Heart left ventricle (tissue), 16 donors: ENCODE data around the gene SBK3. TPM values are rescaled to one million over a fixed set of nuclear protein-coding genes. Genes with fewer than 3 reads are reported as not detected.

Experiments used
- ATAC-seq, 4 donors: fragments of 200-7000 bp; cut with Tn5 transposase; one replicate each; pipeline ENCODE4 v1.9.1; 2020 to 2022; ENCODE audit warnings: moderate library complexity in 4 of 4, mild to moderate bottlenecking in 3 of 4, moderate number of reproducible peaks in 1 of 4
- DNase-seq, 5 donors: peaks; one replicate each; pipeline ENCODE4 v3.0.0-alpha.2; 2020
- H3K27ac ChIP-seq, 12 donors: fragments of 200-600 bp; sonication (generic) in 4 of 12; one replicate each; pipeline versions ENCODE4 v1.5.0 to v1.8.0; 2016 to 2022; ENCODE audit warnings: mild to moderate bottlenecking in 2 of 12
- H3K27me3 ChIP-seq, 9 donors: fragments of 200-600 bp; sonication (generic) in 2 of 9; one replicate each; pipeline versions ENCODE4 v1.5.1 to v1.8.0; 2016 to 2022; ENCODE audit warnings: mild to moderate bottlenecking in 3 of 9
- H3K36me3 ChIP-seq, 9 donors: fragments of 200-600 bp; sonication (generic) in 2 of 9; one replicate each; pipeline versions ENCODE4 v1.5.0 to v1.8.0; 2018 to 2022; ENCODE audit warnings: mild to moderate bottlenecking in 2 of 9
- H3K4me1 ChIP-seq, 12 donors: fragments of 200-600 bp; sonication (generic) in 4 of 12; one replicate each; pipeline versions ENCODE4 v1.5.0 to v1.8.0; 2016 to 2022; ENCODE audit warnings: mild to moderate bottlenecking in 3 of 12
- H3K4me3 ChIP-seq, 12 donors: fragments of 200-600 bp; sonication (generic) in 4 of 12; one replicate each; pipeline versions ENCODE4 v1.5.0 to v1.8.0; 2017 to 2022; ENCODE audit warnings: mild to moderate bottlenecking in 9 of 12, moderate library complexity in 4 of 12
- H3K9me3 ChIP-seq, 12 donors: fragments of 200-600 bp; sonication (generic) in 4 of 12; one replicate each; pipeline versions ENCODE4 v1.5.0 to v1.8.0; 2016 to 2022; ENCODE audit warnings: mild to moderate bottlenecking in 1 of 12
- POLR2A ChIP-seq, 2 donors: fragments of 450-650 bp; IDR thresholded peaks; one replicate each; pipeline ENCODE4 v1.6.1; 2017; ENCODE audit warnings: antibody characterized with exemption in 2 of 2, mild to moderate bottlenecking in 2 of 2, moderate library complexity in 2 of 2
- WGBS, 4 donors: extraction: QIAGEN DNeasy Blood & Tissue Kit in 2 of 4; methylation state at CpG; one replicate each; pipeline versions ENCODE4 v1.1.5 to v1.1.7; 2013 to 2018; 5-methylcytosine and 5-hydroxymethylcytosine counted together
- intact Hi-C, 10 donors: fragments of 100-400 bp; cut with DNase I; formaldehyde crosslinking; loops; one replicate each; pipeline versions ENCODE4 v1.11.1 to v1.14.2; 2022
- polyA plus RNA-seq, 2 donors: library from polyadenylated mRNA; stranded (reverse); fragments of 200-250 nt; gene quantifications; one replicate each; pipeline ENCODE4 v1.2.3, GENCODE V29; 2013
- total RNA-seq, 9 donors: library from RNA; depleted of rRNA in 2 of 9; stranded (reverse); fragments of >200 nt in 2 of 9; fragmentation: NEBNext Ultra II Directional in 3 of 9; extraction: Animal tissue kit (Norgen Biotek cat#: 25700) in 3 of 9; gene quantifications; one replicate each; pipeline versions ENCODE4 v1.1.0 to v1.2.4, GENCODE V29; 2016 to 2023
- TF ChIP-seq, protein P1 (sequence below), 12 donors: fragments of 200-600 bp; sonication (generic) in 4 of 12; IDR thresholded peaks; one replicate each; pipeline versions ENCODE4 v1.5.0 to v1.8.0; 2018 to 2022; ENCODE audit warnings: antibody characterized with exemption in 12 of 12, mild to moderate bottlenecking in 5 of 12
- donor health status: ischemic (EF 13 %, LVEDD 7.1; RV severe dilation, severe dysfunction).
- donor health status: healthy with polysubstance abuse.
- donor health status: DM: no; HTN: yes; CAD: no.
- donor health status: DM: no; HTN: no; CAD: no.
- donor health status: ischemic (EF 25% LVEDD 6.9; RV normal size, moderate dysfunction).
- donor health status: ischemic (EF 25% LVEDD 5.7; RV mildly dilated, moderate dysfunction).
- donor health status: healthy.
- donor health status: DM: yes; HTN: yes; CAD: no.
- donor health status: ischemic (EF 35%, LVEDD 5.7; RV mildly dilated, moderate dysfunction).
- donor health status: nonischemic (EF 11% LVEDD 7.7; RV severe dilation, severe dysfunction).
- donor health status: DM: yes; HTN: yes; CAD: no.
- donor health status: PGD.
- donor health status: ischemic (EF 29% LVEDD 5.4; RV normal size, mild dysfunction).
- donor health status: nonischemic (EF 23%, LVEDD 6.1; RV moderate dilation, normal function).

The SBK3 gene
- total and polyA plus RNA-seq, 11 donors: 2.4 to 14.3 (median 7.5) TPM

- intact Hi-C loops: loop anchor here in 4 of 10 donors (5.0 kb wide), 3 partner anchors 37 to 52 kb away; partner anchors contain the start of genes FIZ1 (in 2 of the 4) and ZNF579 (in 1 of the 4)
- peak overlapping the region in 2 of 12 donors; percentile 34 to 40 for H3K4me3 ChIP-seq
- H3K27me3 ChIP-seq: peaks cover 0 to 2% (median 0%) of the 10 kb centered on the region in 9 donors
- no peaks in the 10 kb centered on the region for H3K9me3 ChIP-seq
- DNase-seq (peak in 1 of 5 donors; percentile 58), ATAC-seq (no peak)
- WGBS, 4 donors: 68 to 78% (median 73%) methylated on average over 23 of the region's 23 CpGs
- H3K4me1 ChIP-seq: peaks cover 0 to 44% (median 27%) of the 10 kb centered on the region in 12 donors
- TF ChIP-seq, protein P1, sequence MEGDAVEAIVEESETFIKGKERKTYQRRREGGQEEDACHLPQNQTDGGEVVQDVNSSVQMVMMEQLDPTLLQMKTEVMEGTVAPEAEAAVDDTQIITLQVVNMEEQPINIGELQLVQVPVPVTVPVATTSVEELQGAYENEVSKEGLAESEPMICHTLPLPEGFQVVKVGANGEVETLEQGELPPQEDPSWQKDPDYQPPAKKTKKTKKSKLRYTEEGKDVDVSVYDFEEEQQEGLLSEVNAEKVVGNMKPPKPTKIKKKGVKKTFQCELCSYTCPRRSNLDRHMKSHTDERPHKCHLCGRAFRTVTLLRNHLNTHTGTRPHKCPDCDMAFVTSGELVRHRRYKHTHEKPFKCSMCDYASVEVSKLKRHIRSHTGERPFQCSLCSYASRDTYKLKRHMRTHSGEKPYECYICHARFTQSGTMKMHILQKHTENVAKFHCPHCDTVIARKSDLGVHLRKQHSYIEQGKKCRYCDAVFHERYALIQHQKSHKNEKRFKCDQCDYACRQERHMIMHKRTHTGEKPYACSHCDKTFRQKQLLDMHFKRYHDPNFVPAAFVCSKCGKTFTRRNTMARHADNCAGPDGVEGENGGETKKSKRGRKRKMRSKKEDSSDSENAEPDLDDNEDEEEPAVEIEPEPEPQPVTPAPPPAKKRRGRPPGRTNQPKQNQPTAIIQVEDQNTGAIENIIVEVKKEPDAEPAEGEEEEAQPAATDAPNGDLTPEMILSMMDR (IDR thresholded peaks at IDR 0.05): no peak
- no peak for TF ChIP-seq POLR2A (IDR thresholded peaks at IDR 0.05)
- peak overlapping the region in 4 of 12 donors; percentile 88 to 95 (median 91) for H3K27ac ChIP-seq
- H3K36me3 ChIP-seq: no peaks in the 10 kb centered on the region
Observed at GRCh38 chr19:55544776-55545439, 435 bp downstream of the SBK3 start.

DNA sequence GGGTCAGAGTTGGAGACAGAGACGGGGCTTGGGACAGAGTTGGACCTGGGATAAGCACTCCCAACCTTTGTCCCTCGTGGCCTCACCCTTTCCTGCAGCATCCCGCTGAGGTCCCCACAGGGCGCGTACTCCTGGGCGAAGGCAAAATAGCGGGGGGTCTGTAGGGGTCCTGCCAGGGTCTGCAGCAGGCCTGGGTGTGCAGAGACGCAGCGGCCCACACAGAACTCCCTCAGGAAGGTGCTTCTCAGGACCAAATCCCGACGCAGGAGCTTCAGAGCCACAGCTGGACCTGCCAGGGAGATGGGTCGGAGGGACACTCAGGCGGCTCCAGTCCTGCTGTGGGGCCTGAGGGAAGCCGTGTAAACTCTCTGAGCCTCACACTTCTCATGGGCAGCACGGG, 1.3 kb downstream of the SBK3 start:
- DNase-seq (peak in 1 of 5 donors; percentile 47), ATAC-seq (no peak)
- no peak overlapping the region for H3K27ac ChIP-seq
- intact Hi-C loops: no loop called here
- no peak overlapping the region for H3K4me3 ChIP-seq
- no peaks in the 10 kb centered on the region for H3K36me3 ChIP-seq
- H3K9me3 ChIP-seq: no peaks in the 10 kb centered on the region
- TF ChIP-seq, protein P1 (IDR thresholded peaks at IDR 0.05): no peak
- no peak for TF ChIP-seq POLR2A (IDR thresholded peaks at IDR 0.05)
- H3K4me1 ChIP-seq: peaks cover 0 to 37% (median 21%) of the 10 kb centered on the region in 12 donors
- no peaks in the 10 kb centered on the region for H3K27me3 ChIP-seq
- WGBS, 4 donors: 88 to 98% (median 89%) methylated on average over 9 to 15 of the region's 15 CpGs

- Histone ChIP-seq H3K36me3 (no peaks in the 10 kb centered on the region), H3K27me3 (no peaks in the 10 kb centered on the region), H3K9me3 (no peaks in the 10 kb centered on the region), H3K4me1 (peaks cover 0 to 37% (median 21%) of the 10 kb centered on the region in 12 donors), H3K4me3 (no peak overlapping the region), H3K27ac (no peak overlapping the region)
- WGBS, 4 donors: 76 to 83% (median 80%) methylated on average over 5 of the region's 5 CpGs
- no peak for TF ChIP-seq POLR2A (IDR thresholded peaks at IDR 0.05)
- TF ChIP-seq, protein P1 (IDR thresholded peaks at IDR 0.05): no peak
- DNase-seq (no peak), ATAC-seq (no peak)
- intact Hi-C loops: no loop called here
Observed at GRCh38 chr19:55543567-55543966, 1.8 kb downstream of the SBK3 start.

GRCh38 chr19:55542292-55542855, 3.0 kb downstream of the SBK3 start:
- WGBS, 4 donors: 91 to 94% (median 92%) methylated on average over 7 of the region's 7 CpGs
- intact Hi-C loops: no loop called here
- Histone ChIP-seq H3K4me3 (no peak overlapping the region), H3K36me3 (no peaks in the 10 kb centered on the region), H3K27me3 (no peaks in the 10 kb centered on the region), H3K4me1 (peaks cover 0 to 29% (median 16%) of the 10 kb centered on the region in 12 donors), H3K27ac (no peak overlapping the region), H3K9me3 (no peaks in the 10 kb centered on the region)
- DNase-seq: no peak
- no peak for ATAC-seq
- TF ChIP-seq POLR2A (IDR thresholded peaks at IDR 0.05): no peak
- TF ChIP-seq, protein P1 (IDR thresholded peaks at IDR 0.05): no peak
